SH-SY5Y (cell line): Measurements from ENCODE around the gene NPM3.

Experiments used
- GATA2 ChIP-seq: IDR thresholded peaks from 2 replicates; pipeline ENCODE4 v1.6.1; 2011; ENCODE audit warnings: mild to moderate bottlenecking, low read depth, low read length
- GATA3 ChIP-seq: IDR thresholded peaks from 2 replicates; pipeline ENCODE4 v1.6.1; 2011; ENCODE audit warnings: low read depth, mild to moderate bottlenecking, low read length, moderate library complexity

Gene NPM3

DNA sequence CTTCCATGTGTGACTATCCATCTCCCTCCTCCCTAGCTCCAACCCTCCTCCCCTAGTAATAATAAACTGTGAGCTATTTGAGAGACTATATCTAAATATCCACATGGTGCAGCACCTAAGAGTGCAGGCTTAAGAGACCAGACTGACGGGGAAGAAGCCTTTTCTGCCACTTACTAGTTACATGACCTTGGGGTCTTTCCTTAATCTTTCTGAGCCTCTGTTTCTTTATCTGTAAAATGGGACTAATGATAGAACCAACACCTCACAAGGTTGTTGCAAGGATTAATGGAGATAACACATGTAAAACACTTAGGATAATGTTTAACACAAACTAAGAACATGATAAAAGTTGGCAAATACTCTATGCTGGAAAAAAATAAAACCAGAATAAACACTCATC, 51.1 kb downstream of the NPM3 start:
- TF ChIP-seq GATA2 (no peak), GATA3 (no peak)
